Fibroblast of pulmonary artery (primary cell): Measurements from ENCODE around the gene CLVS2.

ENCODE experiments used
- DNase-seq: peaks from one replicate; pipeline ENCODE4 v3.0.0-alpha.2; 2010; ENCODE audit warnings: low read depth
- H3K4me3 ChIP-seq: replicated peaks from 2 replicates; pipeline ENCODE4 v1.5.1; 2011; ENCODE audit warnings: low read depth, mild to moderate bottlenecking, control low read depth, low read length, moderate library complexity
- TF ChIP-seq, protein P1 (sequence below): IDR thresholded peaks from 2 replicates; pipeline ENCODE4 v1.5.1; 2011; ENCODE audit warnings: mild to moderate bottlenecking, control low read depth, low read length, inconsistent platforms; ENCODE audit errors: missing control alignments

Gene CLVS2

DNA sequence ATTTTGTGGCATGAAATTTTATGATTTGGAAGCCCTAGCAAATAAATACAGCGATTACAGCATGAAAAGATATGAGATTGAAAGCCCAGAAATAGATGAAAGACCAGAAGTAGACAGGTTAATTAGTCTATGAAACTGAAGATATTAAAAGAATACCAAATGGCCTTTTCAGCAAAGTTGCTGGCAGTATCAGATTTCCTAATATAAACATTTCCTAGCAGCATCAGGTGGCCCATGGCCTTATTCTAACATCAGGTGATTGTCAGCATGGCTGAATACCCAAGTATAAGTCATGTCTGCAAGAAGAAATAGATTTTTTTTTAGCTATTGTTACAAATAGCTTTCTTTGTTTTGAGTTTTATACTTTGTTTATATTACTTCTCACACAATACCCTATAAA, 93.2 kb downstream of the CLVS2 start:
- DNase-seq, result no peak
- TF ChIP-seq, protein P1, sequence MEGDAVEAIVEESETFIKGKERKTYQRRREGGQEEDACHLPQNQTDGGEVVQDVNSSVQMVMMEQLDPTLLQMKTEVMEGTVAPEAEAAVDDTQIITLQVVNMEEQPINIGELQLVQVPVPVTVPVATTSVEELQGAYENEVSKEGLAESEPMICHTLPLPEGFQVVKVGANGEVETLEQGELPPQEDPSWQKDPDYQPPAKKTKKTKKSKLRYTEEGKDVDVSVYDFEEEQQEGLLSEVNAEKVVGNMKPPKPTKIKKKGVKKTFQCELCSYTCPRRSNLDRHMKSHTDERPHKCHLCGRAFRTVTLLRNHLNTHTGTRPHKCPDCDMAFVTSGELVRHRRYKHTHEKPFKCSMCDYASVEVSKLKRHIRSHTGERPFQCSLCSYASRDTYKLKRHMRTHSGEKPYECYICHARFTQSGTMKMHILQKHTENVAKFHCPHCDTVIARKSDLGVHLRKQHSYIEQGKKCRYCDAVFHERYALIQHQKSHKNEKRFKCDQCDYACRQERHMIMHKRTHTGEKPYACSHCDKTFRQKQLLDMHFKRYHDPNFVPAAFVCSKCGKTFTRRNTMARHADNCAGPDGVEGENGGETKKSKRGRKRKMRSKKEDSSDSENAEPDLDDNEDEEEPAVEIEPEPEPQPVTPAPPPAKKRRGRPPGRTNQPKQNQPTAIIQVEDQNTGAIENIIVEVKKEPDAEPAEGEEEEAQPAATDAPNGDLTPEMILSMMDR, result no peak
- H3K4me3 ChIP-seq, result no peak overlapping the region

DNA sequence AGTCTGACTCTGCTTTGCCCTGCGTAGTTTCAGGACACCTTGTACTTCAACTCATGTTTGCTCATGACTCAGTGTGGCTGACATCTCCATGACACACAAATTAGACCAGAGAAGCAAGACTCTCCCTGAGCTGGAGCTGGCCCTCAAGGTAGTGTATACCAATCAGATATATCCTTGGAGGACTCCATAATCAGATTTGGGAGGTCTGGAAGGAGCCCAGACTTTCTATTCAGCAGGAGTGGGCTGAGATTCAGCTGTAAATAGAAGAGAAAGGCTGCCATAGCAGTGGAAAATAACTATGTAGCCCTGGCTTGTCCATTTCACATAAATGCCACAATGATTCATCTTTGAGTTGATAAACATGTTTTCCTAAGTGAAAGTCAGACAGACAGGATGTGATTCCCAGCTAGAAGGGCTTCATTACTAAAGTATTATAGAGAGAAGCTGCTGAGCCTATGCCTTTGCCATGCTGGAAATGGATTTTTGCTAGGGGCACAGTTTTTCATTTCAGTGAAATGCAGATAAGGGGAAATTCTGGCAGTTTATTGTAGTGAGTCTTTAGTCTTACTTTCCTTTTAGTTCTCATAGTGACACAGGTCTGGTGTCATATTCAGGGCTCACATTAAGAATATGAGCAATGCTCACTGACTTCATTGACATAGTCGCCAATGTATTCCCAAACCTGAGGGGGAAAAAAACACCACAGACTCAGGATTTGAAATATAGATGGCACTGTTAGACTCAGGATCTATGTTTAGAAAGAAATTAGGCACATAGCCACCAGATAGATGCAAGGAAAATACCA, 95.3 kb downstream of the CLVS2 start:
- DNase-seq, result peak; percentile 76
- TF ChIP-seq, protein P1, result no peak
- no peak overlapping the region for H3K4me3 ChIP-seq

DNA sequence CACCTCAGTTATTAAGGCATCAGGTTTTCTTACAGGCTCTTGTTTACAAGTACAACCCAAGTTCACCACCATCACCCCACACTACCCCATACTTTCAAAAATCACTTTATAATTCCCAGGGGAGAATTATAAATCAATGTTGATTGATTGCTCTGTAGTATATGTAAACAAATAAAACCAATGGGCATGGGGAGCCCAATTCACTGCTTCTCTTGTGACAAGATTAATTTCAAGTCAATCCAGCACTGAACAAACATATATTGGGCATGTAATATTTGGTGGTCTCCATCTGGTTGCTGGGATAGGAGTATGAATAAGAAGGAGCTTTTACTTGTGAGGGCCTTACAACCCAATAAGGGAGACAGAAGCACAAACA, 95.8 kb downstream of the CLVS2 start:
- DNase-seq, result no peak
- TF ChIP-seq, protein P1, result no peak
- H3K4me3 ChIP-seq, result no peak overlapping the region

DNA sequence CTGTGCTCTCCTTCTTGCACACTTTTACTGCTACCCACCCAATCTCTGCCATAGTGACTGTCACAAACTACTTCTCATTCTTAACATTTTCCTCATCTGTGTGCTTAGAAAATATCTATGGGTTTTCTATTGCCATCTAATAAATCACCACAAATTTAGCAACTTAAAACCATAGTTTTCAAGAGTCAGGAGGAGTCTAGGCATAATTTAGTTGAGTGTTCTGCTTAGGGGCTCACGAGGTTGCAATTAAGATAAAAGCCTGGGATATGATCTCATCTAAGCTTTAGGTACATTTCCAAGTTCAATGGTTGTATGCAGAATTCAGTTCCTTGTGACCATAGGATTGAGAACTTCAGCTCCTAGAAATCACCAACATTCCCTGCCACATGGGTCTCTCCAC, 98.8 kb downstream of the CLVS2 start:
- no peak overlapping the region for H3K4me3 ChIP-seq
- DNase-seq, result no peak
- TF ChIP-seq, protein P1, result no peak

DNA sequence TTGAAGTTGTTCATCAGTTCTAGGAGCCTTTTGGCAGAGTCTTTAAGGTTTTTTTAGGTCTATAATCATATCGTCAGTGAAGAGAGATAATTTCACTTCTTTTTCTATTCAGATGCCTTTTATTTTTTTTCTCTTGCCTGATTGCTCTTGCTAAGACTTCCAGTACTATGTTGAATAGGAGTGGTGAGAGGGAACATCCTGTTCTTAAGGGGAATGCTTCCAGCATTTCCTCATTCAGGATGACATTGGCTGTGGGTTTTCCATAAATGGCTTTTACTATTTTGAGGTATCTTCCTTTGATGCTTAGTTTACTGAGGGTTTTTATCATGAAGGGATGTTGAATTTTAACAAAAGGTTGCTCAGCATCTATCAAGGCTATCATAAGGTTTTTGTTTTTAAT, 109.5 kb downstream of the CLVS2 start:
- TF ChIP-seq, protein P1, result no peak
- no peak overlapping the region for H3K4me3 ChIP-seq

DNA sequence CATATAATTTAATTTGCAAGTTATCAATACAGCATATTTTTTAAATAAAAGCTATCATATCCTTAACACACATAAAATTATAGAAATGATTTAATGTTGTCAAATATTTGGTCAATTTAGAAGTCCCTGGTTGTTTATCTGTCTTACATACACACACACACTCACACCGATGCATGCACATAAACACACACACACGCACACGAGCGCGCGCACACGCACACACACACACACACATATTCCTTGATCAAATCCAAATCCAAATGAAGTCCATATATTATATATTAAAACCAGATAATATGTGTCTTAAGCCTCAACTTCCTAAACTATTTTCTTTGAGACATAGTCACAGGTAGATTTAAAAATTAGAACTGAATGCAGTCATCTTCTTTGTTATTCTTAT, 120.3 kb downstream of the CLVS2 start:
- no peak overlapping the region for H3K4me3 ChIP-seq
- DNase-seq, result no peak
- TF ChIP-seq, protein P1, result no peak

More for the DNA sequence above, 109.5 kb downstream of the CLVS2 start:
- DNase-seq, result peak; percentile 66
